Upper lobe of left lung (tissue), 6 donors: Measurements from ENCODE around the gene AKT1. TPM values are rescaled to one million over a fixed set of nuclear protein-coding genes. Genes with fewer than 3 reads are reported as not detected.

Experiments
- ATAC-seq, 2 donors: fragments of 200-7000 bp; cut with Tn5 transposase; one replicate each; pipeline ENCODE4 v1.9.1; 2022; ENCODE audit warnings: mild to moderate bottlenecking in 2 of 2, moderate library complexity in 2 of 2; ENCODE audit not compliant: low FRiP score in 2 of 2
- DNase-seq, 2 donors: peaks; one replicate each; pipeline ENCODE4 v3.0.0-alpha.2; 2019 to 2020
- H3K27ac ChIP-seq, 4 donors: fragments of 200-600 bp; sonication (generic); one replicate each; pipeline ENCODE4 v1.5.1; 2016 to 2019
- H3K27me3 ChIP-seq, 4 donors: fragments of 200-600 bp; sonication (generic); one replicate each; pipeline ENCODE4 v1.5.1; 2017 to 2019
- H3K36me3 ChIP-seq, 4 donors: fragments of 200-600 bp; sonication (generic); one replicate each; pipeline ENCODE4 v1.5.1; 2016 to 2019
- H3K4me1 ChIP-seq, 4 donors: fragments of 200-600 bp; sonication (generic); one replicate each; pipeline ENCODE4 v1.5.1; 2018 to 2019
- H3K4me3 ChIP-seq, 4 donors: fragments of 200-600 bp; sonication (generic); one replicate each; pipeline ENCODE4 v1.5.1; 2017 to 2019; ENCODE audit warnings: mild to moderate bottlenecking in 2 of 4, moderate library complexity in 1 of 4
- H3K9me3 ChIP-seq, 4 donors: fragments of 200-600 bp; sonication (generic); one replicate each; pipeline ENCODE4 v1.5.1; 2018 to 2019
- EP300 ChIP-seq, 4 donors: sonication (generic); formaldehyde crosslinking; IDR thresholded peaks; one replicate each; pipeline ENCODE4 v1.5.1; 2017; ENCODE audit warnings: antibody characterized with exemption in 4 of 4, control low read depth in 2 of 4
- POLR2A ChIP-seq, 4 donors: fragments of 450-650 bp; IDR thresholded peaks; one replicate each; pipeline ENCODE4 v1.5.1; 2016 to 2017; ENCODE audit warnings: antibody characterized with exemption in 4 of 4, mild to moderate bottlenecking in 2 of 4
- POLR2AphosphoS5 ChIP-seq, 2 donors: sonication (generic); formaldehyde crosslinking; IDR thresholded peaks; one replicate each; pipeline ENCODE4 v1.5.1; 2017; ENCODE audit warnings: antibody characterized with exemption in 2 of 2
- WGBS, 2 donors: methylation state at CpG; one replicate each; pipeline ENCODE4 v1.1.5; 2017 to 2018; 5-methylcytosine and 5-hydroxymethylcytosine counted together
- total RNA-seq, 6 donors: library from RNA; depleted of rRNA in 4 of 6; stranded (reverse); fragments of >200 nt in 4 of 6; gene quantifications; one replicate each; pipeline versions ENCODE4 v1.1.0 to v1.2.1, GENCODE V29; 2016 to 2021
- TF ChIP-seq, protein P1 (sequence below), 6 experiments: fragments of 450-650 bp in 4 of 6; fragments of 200-600 bp in 2 of 6; sonication (generic) in 2 of 6; IDR thresholded peaks; one replicate each; pipeline ENCODE4 v1.5.1; 2016 to 2019; ENCODE audit warnings: antibody characterized with exemption in 6 of 6
- donor health status: DM: no; HTN: no; CAD: no; lungs with moderate emphysema.
- donor health status: DM: no; HTN: yes; CAD: no; lungs with severe emphysema.

Gene AKT1
- total RNA-seq, 6 donors from 2014 or later: 122 to 283 (median 191) TPM

DNA sequence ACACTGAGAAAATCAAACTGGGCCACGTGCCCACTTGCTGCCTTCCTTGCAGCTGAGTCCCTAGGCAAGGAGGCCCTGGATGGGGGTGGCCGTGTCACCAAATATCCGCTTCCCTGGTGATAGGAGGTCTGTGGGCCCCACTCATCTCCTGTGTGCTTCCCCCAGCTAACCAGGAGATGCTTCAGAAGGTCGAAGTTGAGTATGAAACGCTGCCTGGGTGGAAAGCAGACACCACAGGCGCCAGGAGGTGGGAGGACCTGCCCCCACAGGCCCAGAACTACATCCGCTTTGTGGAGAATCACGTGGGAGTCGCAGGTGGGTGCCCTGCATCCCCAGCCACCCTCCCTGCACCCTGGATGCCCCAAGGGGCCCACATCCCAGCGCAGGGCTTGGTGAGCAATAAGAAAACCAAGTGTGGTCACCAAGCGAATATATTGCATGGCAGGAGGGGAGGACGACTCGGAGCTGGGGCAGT is 49.4 kb downstream of the AKT1 start:
- Histone ChIP-seq H3K36me3 (peaks cover 0 to 6% (median 0%) of the 10 kb centered on the region in 4 donors), H3K4me3 (no peak overlapping the region), H3K27me3 (no peaks in the 10 kb centered on the region), H3K27ac (peak overlapping the region in 3 of 4 donors; percentile 21 to 54 (median 37)), H3K4me1 (peaks cover 0 to 18% (median 3%) of the 10 kb centered on the region in 4 donors), H3K9me3 (no peaks in the 10 kb centered on the region)
- 82 to 85% methylated on average over 7 to 13 of the region's 13 CpGs for WGBS, 2 donors
- DNase-seq: no peak
- no peak for ATAC-seq
- TF ChIP-seq POLR2AphosphoS5 (IDR thresholded peaks at IDR 0.05) (no peak), EP300 (IDR thresholded peaks at IDR 0.05) (no peak), POLR2A (IDR thresholded peaks at IDR 0.05) (no peak)
- TF ChIP-seq, protein P1, sequence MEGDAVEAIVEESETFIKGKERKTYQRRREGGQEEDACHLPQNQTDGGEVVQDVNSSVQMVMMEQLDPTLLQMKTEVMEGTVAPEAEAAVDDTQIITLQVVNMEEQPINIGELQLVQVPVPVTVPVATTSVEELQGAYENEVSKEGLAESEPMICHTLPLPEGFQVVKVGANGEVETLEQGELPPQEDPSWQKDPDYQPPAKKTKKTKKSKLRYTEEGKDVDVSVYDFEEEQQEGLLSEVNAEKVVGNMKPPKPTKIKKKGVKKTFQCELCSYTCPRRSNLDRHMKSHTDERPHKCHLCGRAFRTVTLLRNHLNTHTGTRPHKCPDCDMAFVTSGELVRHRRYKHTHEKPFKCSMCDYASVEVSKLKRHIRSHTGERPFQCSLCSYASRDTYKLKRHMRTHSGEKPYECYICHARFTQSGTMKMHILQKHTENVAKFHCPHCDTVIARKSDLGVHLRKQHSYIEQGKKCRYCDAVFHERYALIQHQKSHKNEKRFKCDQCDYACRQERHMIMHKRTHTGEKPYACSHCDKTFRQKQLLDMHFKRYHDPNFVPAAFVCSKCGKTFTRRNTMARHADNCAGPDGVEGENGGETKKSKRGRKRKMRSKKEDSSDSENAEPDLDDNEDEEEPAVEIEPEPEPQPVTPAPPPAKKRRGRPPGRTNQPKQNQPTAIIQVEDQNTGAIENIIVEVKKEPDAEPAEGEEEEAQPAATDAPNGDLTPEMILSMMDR (IDR thresholded peaks at IDR 0.05): no peak

DNA sequence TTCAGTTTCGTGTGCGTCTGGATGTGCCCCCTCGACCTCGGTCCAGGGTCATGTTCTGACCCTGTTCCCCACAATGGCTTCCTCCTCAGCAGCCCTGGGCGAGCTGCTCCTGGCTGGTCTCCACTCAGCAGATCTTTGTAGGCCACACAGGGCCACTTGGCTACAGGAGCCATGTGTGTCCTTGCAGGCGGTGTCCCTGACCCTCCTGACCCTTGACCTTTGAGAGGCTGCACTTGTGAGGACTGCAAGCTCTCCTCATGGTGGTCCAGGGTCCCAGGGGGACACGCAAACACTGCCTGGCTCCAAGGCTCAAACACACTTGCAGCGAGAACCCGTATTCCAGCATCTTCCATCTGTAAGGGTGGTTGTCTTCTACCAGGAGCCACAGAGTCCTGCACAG is 50.1 kb downstream of the AKT1 start:
- Histone ChIP-seq H3K36me3 (peaks cover 0 to 6% (median 0%) of the 10 kb centered on the region in 4 donors), H3K27me3 (no peaks in the 10 kb centered on the region), H3K4me3 (no peak overlapping the region), H3K9me3 (no peaks in the 10 kb centered on the region), H3K4me1 (peaks cover 0 to 18% (median 3%) of the 10 kb centered on the region in 4 donors), H3K27ac (no peak overlapping the region)
- DNase-seq (no peak), ATAC-seq (no peak)
- 92% methylated on average over 9 of the region's 9 CpGs; no CpG with 5 or more reads in 1 of the 2 donors for WGBS, 2 donors
- no peak for TF ChIP-seq POLR2A (IDR thresholded peaks at IDR 0.05)
- TF ChIP-seq EP300 (IDR thresholded peaks at IDR 0.05): no peak
- TF ChIP-seq POLR2AphosphoS5 (IDR thresholded peaks at IDR 0.05): no peak

DNA sequence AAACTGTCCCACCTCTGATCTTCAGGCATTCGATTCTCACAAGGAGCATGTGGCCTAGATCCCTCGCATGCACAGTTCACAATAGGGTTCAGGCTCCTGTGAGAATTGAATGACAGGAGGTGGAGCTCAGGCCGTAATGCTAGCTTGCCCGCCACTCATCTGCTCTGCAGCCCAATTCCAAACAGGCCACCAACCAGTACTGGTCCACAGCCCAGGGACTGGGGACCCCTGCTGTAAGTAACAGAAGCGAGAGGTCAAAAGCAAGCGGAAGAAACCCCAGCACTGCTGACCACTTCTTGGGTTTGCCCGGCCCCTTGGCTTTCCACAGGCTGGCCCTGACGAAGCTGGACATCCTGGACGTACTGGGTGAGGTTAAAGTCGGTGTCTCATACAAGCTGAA is 51.1 kb downstream of the AKT1 start:
- TF ChIP-seq POLR2AphosphoS5 (IDR thresholded peaks at IDR 0.05) (no peak), EP300 (IDR thresholded peaks at IDR 0.05) (no peak), POLR2A (IDR thresholded peaks at IDR 0.05) (no peak)
- TF ChIP-seq, protein P1 (IDR thresholded peaks at IDR 0.05): no peak
- DNase-seq (no peak), ATAC-seq (no peak)
- no peak overlapping the region for H3K27ac ChIP-seq
- 90 to 95% methylated on average over 10 of the region's 10 CpGs for WGBS, 2 donors
- peaks cover 0 to 12% (median 0%) of the 10 kb centered on the region in 4 donors for H3K36me3 ChIP-seq
- no peak overlapping the region for H3K4me3 ChIP-seq
- H3K27me3 ChIP-seq: no peaks in the 10 kb centered on the region
- no peaks in the 10 kb centered on the region for H3K9me3 ChIP-seq
- H3K4me1 ChIP-seq: peaks cover 0 to 18% (median 3%) of the 10 kb centered on the region in 4 donors

DNA sequence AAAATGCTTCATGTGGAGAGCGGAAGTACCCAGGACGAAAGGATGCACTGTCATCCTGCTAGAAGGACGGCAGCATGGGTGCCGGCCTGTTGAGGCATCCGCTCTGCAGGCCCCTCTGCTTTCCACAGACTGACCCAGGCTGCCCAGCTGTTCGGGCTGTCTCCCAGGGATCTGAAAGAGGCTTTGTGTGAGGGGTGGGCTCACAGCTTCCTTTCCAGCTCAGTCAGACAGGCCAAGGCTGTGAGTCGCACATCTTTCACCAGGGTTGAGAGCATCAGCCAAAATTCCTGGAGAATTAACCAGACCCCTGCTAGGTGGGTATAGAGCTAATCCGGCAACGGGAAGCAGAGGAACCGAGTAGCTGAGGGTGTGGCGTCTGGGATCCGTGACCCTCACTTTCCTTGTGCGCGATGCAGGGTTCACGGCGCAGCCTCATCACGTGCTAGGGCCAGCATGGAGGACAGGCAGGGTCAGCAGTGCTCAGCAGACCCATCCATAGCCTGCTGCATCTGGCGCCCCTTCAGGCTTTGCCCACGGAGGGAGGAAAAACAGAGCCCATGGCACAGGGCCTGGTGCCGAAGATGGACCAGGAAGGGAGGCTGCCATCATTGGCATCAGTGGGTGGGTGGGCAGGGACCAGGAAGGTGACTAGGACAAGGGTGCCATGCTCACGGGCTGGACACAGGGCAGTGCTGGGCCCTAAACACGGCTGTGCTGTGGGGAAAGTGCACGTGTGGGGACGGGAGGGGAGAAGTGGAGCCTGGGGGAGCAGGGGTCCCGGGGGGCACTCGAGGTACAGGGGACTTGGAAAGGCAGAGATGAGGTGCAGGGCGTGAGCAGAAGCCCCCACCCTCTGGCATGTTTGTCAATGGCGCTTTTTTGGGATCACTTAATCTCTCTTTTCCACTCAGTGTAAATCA is 51.8 kb downstream of the AKT1 start:
- no peak for DNase-seq
- H3K36me3 ChIP-seq: peaks cover 0 to 12% (median 0%) of the 10 kb centered on the region in 4 donors
- H3K27ac ChIP-seq: no peak overlapping the region
- no peak for TF ChIP-seq POLR2A (IDR thresholded peaks at IDR 0.05)
- TF ChIP-seq, protein P1 (IDR thresholded peaks at IDR 0.05): no peak
- no peak for TF ChIP-seq EP300 (IDR thresholded peaks at IDR 0.05)
- TF ChIP-seq POLR2AphosphoS5 (IDR thresholded peaks at IDR 0.05): no peak
- no peaks in the 10 kb centered on the region for H3K27me3 ChIP-seq
- WGBS, 2 donors: 88% methylated on average over 14 to 28 of the region's 28 CpGs
- no peaks in the 10 kb centered on the region for H3K9me3 ChIP-seq
- H3K4me3 ChIP-seq: no peak overlapping the region
- no peak for ATAC-seq
- H3K4me1 ChIP-seq: peaks cover 0 to 13% (median 3%) of the 10 kb centered on the region in 4 donors
